G401 (cell line): Measurements from ENCODE around the gene C2CD2. TPM values are rescaled to one million over a fixed set of nuclear protein-coding genes. Genes with fewer than 3 reads are reported as not detected.
A peak's percentile ranks its signal among the peaks of the same experiment; 100 is the strongest.

Experiments
- DNase-seq: peaks from one replicate; pipeline ENCODE4 v3.0.0-alpha.2; 2015; ENCODE audit warnings: low spot score
- in situ Hi-C: cut with HindIII; loops from 2 replicates; pipeline ENCODE4 v1.10.0; 2016; ENCODE audit warnings: low sequenced_read_pairs, mixed read lengths
- total RNA-seq: library from RNA; depleted of rRNA; stranded (reverse); fragments of >200 nt; shearing (Covaris generic); gene quantifications from 2 replicates; pipeline ENCODE4 v1.2.3, GENCODE V29; 2014

Gene C2CD2
- total RNA-seq, 1 experiment from 2014 or later = 16.3 TPM

- in situ Hi-C loops = no loop called here
- DNase-seq = peak; percentile 63
Observed at GRCh38 chr21:41877901-41878830, 75.7 kb downstream of the C2CD2 start.

DNA sequence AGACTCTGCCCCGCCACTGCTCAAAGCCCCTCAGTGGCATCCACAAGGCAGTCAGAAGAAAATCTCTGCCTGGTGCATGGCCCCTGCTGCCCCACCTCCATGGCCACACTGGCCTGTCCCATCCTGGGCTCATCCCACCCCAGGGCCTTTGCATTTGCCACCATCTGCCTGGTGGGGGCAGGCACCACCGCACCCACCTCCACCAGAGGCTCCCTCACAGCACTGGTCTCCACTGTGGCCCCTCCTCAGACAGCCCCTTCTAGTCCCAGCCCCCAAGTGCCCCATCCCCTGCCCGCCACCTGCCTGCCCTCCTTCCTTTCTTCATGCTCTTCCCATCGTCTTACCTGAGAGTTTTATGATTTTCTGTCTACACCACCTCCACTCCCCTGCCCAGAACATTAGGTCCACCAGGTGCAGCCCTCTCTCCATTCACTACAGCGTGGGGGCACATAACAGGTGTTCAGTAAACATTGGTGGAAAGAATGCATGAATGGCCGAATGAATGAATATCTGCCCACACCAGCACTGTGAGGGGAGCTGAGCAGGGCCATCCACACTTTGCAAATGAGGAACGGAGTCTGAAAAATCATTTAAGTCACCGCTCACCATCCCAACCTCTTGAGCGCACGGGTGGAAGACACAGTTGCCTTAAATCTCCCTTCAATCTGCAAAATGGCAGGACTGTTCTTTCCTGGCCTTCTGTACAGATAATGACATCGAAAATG is 76.7 kb downstream of the C2CD2 start:
- DNase-seq = no peak
- in situ Hi-C loops = no loop called here

DNA sequence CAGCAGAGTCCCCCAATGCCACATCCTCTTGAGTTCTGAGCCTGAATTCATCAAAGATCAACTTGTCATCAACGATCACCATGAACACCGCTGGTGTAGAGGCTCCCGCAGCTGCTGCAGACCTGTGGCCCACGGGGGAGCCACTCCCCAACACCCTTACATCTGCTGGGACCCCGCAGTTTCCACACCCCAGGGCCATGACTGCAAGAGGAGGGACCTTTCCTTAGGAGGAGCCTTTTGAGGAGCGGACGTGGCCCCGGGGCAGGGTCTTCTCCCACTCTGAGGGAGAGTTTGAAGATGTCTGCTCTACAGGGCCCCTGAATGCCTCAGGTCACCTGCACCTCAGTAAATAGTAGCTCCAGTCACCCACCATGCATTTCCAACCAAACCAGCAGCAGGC is 77.4 kb downstream of the C2CD2 start:
- DNase-seq = no peak
- in situ Hi-C loops = no loop called here

GRCh38 chr21:41875086-41875485 is 78.7 kb downstream of the C2CD2 start:
- in situ Hi-C loops = no loop called here

GRCh38 chr21:41874611-41875010 is 79.2 kb downstream of the C2CD2 start:
- DNase-seq = peak; percentile 72
- in situ Hi-C loops = no loop called here

More at GRCh38 chr21:41875086-41875485, 78.7 kb downstream of the C2CD2 start:
- no peak for DNase-seq

- in situ Hi-C loops = no loop called here
- no peak for DNase-seq
Observed at GRCh38 chr21:41873426-41873825, 80.4 kb downstream of the C2CD2 start.

DNA sequence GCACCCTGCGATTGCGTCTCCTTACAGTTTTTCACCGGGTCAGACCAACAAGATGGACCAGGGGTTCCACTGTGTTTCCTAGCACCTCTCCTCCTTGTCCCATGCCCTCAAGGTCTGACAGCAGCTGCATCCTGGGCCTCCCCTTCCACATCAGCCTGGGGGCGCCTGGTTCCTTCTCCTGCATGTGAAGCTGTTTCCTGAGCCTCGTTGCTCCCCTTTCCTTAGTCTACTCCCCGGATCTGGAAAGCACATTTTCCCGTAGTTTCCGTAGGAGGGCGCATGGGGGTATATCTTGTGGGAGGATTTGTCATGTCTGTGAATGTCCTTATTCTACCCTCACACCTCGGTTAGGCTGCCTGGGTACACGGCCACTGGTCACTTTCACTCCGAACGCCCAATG is 80.8 kb downstream of the C2CD2 start:
- in situ Hi-C loops = no loop called here
- no peak for DNase-seq

- in situ Hi-C loops = no loop called here
- DNase-seq = no peak
Observed at GRCh38 chr21:41871293-41872030, 82.4 kb downstream of the C2CD2 start.

GRCh38 chr21:41869771-41870170 is 84.0 kb downstream of the C2CD2 start:
- in situ Hi-C loops = no loop called here
- DNase-seq = no peak

DNA sequence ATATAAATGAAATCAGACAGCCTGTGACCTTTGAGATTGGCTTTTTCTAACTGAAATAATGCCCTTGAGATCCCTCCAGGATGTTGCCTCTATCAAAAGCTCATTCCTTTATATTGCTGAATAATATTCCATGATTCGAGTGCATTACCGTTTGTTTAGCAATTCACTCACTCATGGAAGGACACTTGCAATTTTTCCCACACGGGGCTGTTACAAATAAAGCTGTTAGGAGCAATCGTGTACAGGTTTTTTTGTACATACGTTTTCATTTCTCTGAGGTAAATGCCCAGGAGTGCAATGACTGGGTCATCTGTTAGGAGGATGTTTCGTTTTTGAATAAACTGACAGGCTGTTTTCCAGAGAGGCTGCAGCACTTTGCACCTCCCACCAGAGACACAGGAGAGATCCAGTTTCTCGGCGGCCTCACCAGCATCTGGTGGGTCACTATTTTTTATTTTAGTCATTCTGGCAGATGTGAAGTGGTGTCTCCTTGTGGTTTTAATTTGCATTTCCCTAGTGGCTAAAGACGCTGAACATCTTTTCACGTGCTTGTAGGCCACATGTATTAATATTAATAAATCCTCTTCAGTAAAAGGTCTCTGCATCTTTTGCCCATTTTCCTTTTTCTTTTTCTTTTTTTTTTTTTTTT is 85.6 kb downstream of the C2CD2 start:
- DNase-seq = no peak
- in situ Hi-C loops = no loop called here

GRCh38 chr21:41867313-41867712 is 86.5 kb downstream of the C2CD2 start:
- DNase-seq = no peak
- in situ Hi-C loops = no loop called here

GRCh38 chr21:41866274-41866809 is 87.5 kb downstream of the C2CD2 start:
- in situ Hi-C loops = no loop called here
- no peak for DNase-seq

GRCh38 chr21:41865002-41865777 is 88.6 kb downstream of the C2CD2 start:
- in situ Hi-C loops = no loop called here

GRCh38 chr21:41864311-41865001 is 89.4 kb downstream of the C2CD2 start:
- in situ Hi-C loops = no loop called here
- no peak for DNase-seq

More at GRCh38 chr21:41865002-41865777, 88.6 kb downstream of the C2CD2 start:
- no peak for DNase-seq

DNA sequence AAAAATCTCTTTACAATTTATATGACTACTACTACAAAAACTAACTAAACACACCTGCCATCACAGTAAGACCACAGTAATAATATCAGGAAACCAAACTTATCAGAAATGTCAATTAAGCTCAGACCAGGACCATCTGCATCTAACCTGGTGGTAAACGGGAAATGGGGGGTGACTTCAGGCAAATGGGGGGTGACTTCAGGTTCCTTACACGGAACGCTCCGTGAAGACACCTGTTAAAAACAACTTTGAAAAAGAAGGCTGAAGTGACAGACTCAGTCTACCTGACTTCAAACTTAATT is 90.4 kb downstream of the C2CD2 start:
- DNase-seq = no peak
- in situ Hi-C loops = no loop called here

DNA sequence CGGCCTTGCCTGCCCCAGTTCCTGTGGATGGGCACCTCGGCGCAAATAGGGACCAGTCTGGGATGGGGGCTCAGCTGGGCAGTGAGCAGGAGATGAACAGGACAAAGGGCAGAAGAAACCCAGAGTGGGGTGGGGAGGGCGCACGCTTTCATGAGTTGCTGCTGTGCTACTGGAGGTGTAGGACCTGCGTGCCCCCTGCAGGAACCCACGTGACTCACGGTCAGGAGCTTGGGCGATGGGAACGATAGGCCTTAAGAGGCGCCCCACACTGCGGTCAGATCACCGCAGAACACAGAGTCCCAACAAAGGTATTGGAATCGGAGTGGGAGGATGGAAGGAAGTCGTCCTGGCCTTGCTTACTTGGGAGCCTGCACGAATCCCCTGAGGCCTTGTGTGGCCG is 91.8 kb downstream of the C2CD2 start:
- in situ Hi-C loops = no loop called here
- DNase-seq = no peak

GRCh38 chr21:41861255-41861654 is 92.6 kb downstream of the C2CD2 start:
- in situ Hi-C loops = no loop called here

More at GRCh38 chr21:41861255-41861654, 92.6 kb downstream of the C2CD2 start:
- DNase-seq = no peak
